K562 (cell line): ENCODE data around the gene KIF17. TPM values are rescaled to one million over a fixed set of nuclear protein-coding genes. Genes with fewer than 3 reads are reported as not detected.
A peak's percentile ranks its signal among the peaks of the same experiment; 100 is the strongest.

Experiments
- ATAC-seq: fragments of 200-7000 bp; cut with Tn5 transposase; 3 replicates; pipeline ENCODE4 v1.9.1; 2020; ENCODE audit warnings: moderate library complexity
- BruUV-seq: library from RNA; stranded (reverse); fragments of 400-500 nt; replicated peaks from 2 replicates; lab custom pipeline; 2021; lab: Mats Ljungman, UMichigan
- CTCF ChIA-PET: fragments of 300-600 bp; formaldehyde crosslinking; extraction: SDS; loops from one replicate; lab custom pipeline; 2021; ENCODE audit warnings: low intra/inter-chr PET ratio; lab: Yijun Ruan, JAX
- POLR2A ChIA-PET: fragments of 300-600, 350-650 bp; sonication (Branson Sonifier 250); formaldehyde crosslinking; extraction: SDS; loops from one replicate; lab custom pipeline; 2021; ENCODE audit warnings: antibody characterized with exemption, inconsistent platforms; lab: Yijun Ruan, JAX
- DNase-seq, 4 experiments: peaks; one replicate each; pipeline versions ENCODE4 v3.0.0 to v3.0.0-alpha.2; 2011 to 2018; ENCODE audit warnings: low spot score in 3 of 4, mixed read lengths in 3 of 4; ENCODE audit errors: extremely low read depth in 1 of 4
- FAIRE-seq: peaks from 2 replicates; lab custom pipeline; 2011; peaks lifted over from hg19 to GRCh38; lab: Jason Lieb, UNC
- H2AFZ ChIP-seq: 2 replicates; pipeline ENCODE4 v1.6.0; 2011; ENCODE audit warnings: low read depth, low read length, control low read depth, inconsistent platforms
- H3K27ac ChIP-seq: fragments of 200-600 bp; 3 replicates; pipeline ENCODE4 v1.8.0; 2011; ENCODE audit warnings: low read depth, mild to moderate bottlenecking, control low read depth, inconsistent platforms, low read length, moderate library complexity, mixed read lengths; ENCODE audit errors: extremely low read depth
- H3K27me3 ChIP-seq, 2 experiments: fragments of 300-600 bp in 1 of 2; 2 replicates in 1 of 2; 3 replicates in 1 of 2; pipeline versions ENCODE4 v1.6.0 to v1.8.0; 2011; ENCODE audit warnings: inconsistent platforms in 2 of 2, low read length in 2 of 2, mild to moderate bottlenecking in 1 of 2, mixed read lengths in 1 of 2, moderate library complexity in 1 of 2; ENCODE audit not compliant: control insufficient read depth in 2 of 2, insufficient read depth in 2 of 2
- H3K36me3 ChIP-seq: fragments of 300-600 bp; 3 replicates; pipeline ENCODE4 v1.8.0; 2011; ENCODE audit warnings: mild to moderate bottlenecking, low read length, inconsistent platforms; ENCODE audit not compliant: control insufficient read depth, insufficient read depth
- H3K4me1 ChIP-seq, 2 experiments: fragments of 200-600 bp in 1 of 2; replicated peaks in 1 of 2; 2 replicates in 1 of 2; 3 replicates in 1 of 2; pipeline versions ENCODE4 v1.5.1 to v1.8.0; 2011; ENCODE audit warnings: inconsistent platforms in 2 of 2, low read length in 2 of 2, mild to moderate bottlenecking in 1 of 2, mixed read lengths in 1 of 2, moderate library complexity in 1 of 2; ENCODE audit not compliant: control insufficient read depth in 2 of 2, insufficient read depth in 2 of 2
- H3K4me2 ChIP-seq: 2 replicates; pipeline ENCODE4 v1.6.1; 2011; ENCODE audit warnings: low read length, control low read depth, inconsistent platforms, mixed read lengths; ENCODE audit not compliant: insufficient read depth
- H3K4me3 ChIP-seq: fragments of 200-600 bp; sonication (generic), shearing (Covaris generic); 2 replicates; pipeline ENCODE4 v1.5.1; 2016; ENCODE audit warnings: control low read depth, inconsistent platforms
- H3K79me2 ChIP-seq: fragments of 200-600 bp; 3 replicates; pipeline ENCODE4 v1.8.0; 2011; ENCODE audit warnings: low read length, inconsistent platforms; ENCODE audit not compliant: control insufficient read depth, insufficient read depth
- H3K9ac ChIP-seq, 2 experiments: 2 replicates each; pipeline versions ENCODE4 v1.6.0 to v1.6.1; 2011; ENCODE audit warnings: low read depth in 2 of 2, low read length in 2 of 2, control low read depth in 1 of 2, inconsistent platforms in 1 of 2, mild to moderate bottlenecking in 1 of 2, mixed read lengths in 1 of 2; ENCODE audit not compliant: insufficient read depth in 1 of 2
- H3K9me1 ChIP-seq: one replicate; pipeline ENCODE4 v1.6.0; 2011; ENCODE audit warnings: inconsistent platforms, mild to moderate bottlenecking, low read length, moderate library complexity; ENCODE audit not compliant: control insufficient read depth, insufficient read depth
- H3K9me3 ChIP-seq: replicated peaks from 2 replicates; pipeline ENCODE4 v1.5.1; 2011; ENCODE audit warnings: low read depth, low read length, inconsistent platforms; ENCODE audit not compliant: control insufficient read depth, insufficient read depth
- H4K20me1 ChIP-seq: replicated peaks from 2 replicates; pipeline ENCODE4 v1.6.1; 2011; ENCODE audit warnings: low read length, inconsistent platforms, mixed read lengths; ENCODE audit not compliant: control insufficient read depth, insufficient read depth
- PATZ1 ChIP-seq: fragments of 250-450 bp; sonication (Bioruptor Pico); IDR thresholded peaks from 2 replicates; pipeline ENCODE4 v1.5.0; 2020; ENCODE audit warnings: mild to moderate bottlenecking, borderline replicate concordance
- PRDM10 ChIP-seq: fragments of 450-650 bp; IDR thresholded peaks from 2 replicates; pipeline ENCODE4 v1.6.1; 2018; ENCODE audit not compliant: partially characterized antibody
- WGBS: fragments of 100-300 bp; shearing (Covaris generic); methylation state at CpG from one replicate; pipeline ENCODE4 v1.1.6; 2016; ENCODE audit warnings: low coverage, mixed read lengths; ENCODE audit not compliant: insufficient coverage; ENCODE audit errors: missing lambda C conversion rate; 5-methylcytosine and 5-hydroxymethylcytosine counted together
- in situ Hi-C: fragments of 300-500 bp; cut with MboI; formaldehyde crosslinking; loops from 4 replicates; pipeline ENCODE4 v1.15.0; 2018; ENCODE audit warnings: inconsistent platforms, mixed read lengths
- intact Hi-C: fragments of 100-400 bp; cut with micrococcal nuclease; formaldehyde crosslinking; loops from 2 replicates; pipeline ENCODE4 v1.14.2; 2022
- polyA plus RNA-seq, 8 experiments: library from polyadenylated mRNA; depleted of rRNA in 4 of 8; stranded (reverse) in 5 of 8; unstranded in 3 of 8; fragments of >200 nt; fragmentation: Nextera tagmentation in 2 of 8; fragmentation: Illumina TruSeq in 1 of 8; extraction: Ambion mirVana in 2 of 8; extraction: Trizol in 1 of 8; gene quantifications; 2 replicates each; pipeline versions ENCODE4 v1.2.1 to v1.2.3, GENCODE V29; 2011 to 2014; ENCODE audit warnings: inconsistent platforms in 1 of 8, missing spikeins in 1 of 8
- total RNA-seq, 7 experiments: library from RNA; depleted of rRNA in 6 of 7; stranded (reverse); fragments of >200 nt in 6 of 7; fragmentation: Illumina TruSeq in 2 of 7; extraction: Trizol in 2 of 7; gene quantifications; 2 replicates each; pipeline versions ENCODE4 v1.2.1 to v1.2.3, GENCODE V29; 2011 to 2021; ENCODE audit warnings: low replicate concordance in 1 of 7

Gene KIF17
- total and polyA plus RNA-seq, 9 of the 15 experiments (the other 6 are each of a cell fraction or from before 2014, with no cell fraction given) = 0.04 to 0.47 (median 0.18) TPM; not detected in 5

DNA sequence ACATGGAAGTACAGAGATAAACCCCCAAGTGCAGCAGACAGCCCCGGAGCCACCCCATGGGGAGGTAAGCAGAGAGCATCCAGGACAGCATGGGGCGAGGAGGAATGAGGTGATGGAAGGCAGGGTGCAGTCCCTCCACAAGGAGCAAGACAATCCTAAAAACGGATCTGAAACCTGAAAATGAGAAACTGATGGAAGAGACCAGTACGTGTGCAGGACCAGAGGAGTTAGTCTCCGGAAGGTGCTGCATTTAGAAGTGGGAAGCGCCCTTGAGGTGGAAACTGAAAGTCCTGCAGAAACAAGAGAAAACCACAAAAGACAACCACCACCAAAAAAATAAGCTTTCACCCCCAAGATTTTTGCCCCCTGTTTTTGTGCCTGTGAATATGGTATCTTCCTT lies 39.2 kb downstream of the KIF17 start:
- ATAC-seq = no peak
- no peak overlapping the region for H2AFZ ChIP-seq
- no peak for FAIRE-seq
- H3K27ac ChIP-seq = no peak overlapping the region
- no peak overlapping the region for H3K4me2 ChIP-seq
- H3K9me3 ChIP-seq = no peaks in the 10 kb centered on the region; the same call in 1 of the 2 replicates
- intact Hi-C loops (no loop called here), in situ Hi-C loops (no loop called here)
- H3K36me3 ChIP-seq = no peaks in the 10 kb centered on the region
- peaks cover 0 to 6% of the 10 kb centered on the region in 2 experiments; a peak in 1 of 5 replicates for H3K4me1 ChIP-seq
- TF ChIP-seq PRDM10 (peak; percentile 73), PATZ1 (CRISPR knock-in tag) (no peak)
- no peaks in the 10 kb centered on the region for H4K20me1 ChIP-seq
- no peaks in the 10 kb centered on the region for H3K79me2 ChIP-seq
- H3K9ac ChIP-seq = no peak overlapping the region
- no TSS peak for BruUV-seq
- peaks cover 32 to 47% of the 10 kb centered on the region in 2 experiments for H3K27me3 ChIP-seq
- ChIA-PET CTCF (no interaction called here), POLR2A (no interaction called here)
- no peak overlapping the region for H3K4me3 ChIP-seq
- H3K9me1 ChIP-seq = no peaks in the 10 kb centered on the region
- no peak for DNase-seq
- WGBS = 5% methylated on average over 6 of the region's 6 CpGs
